KMS-11 (cell line): ENCODE measurements around the gene CHP2.

Experiments
- H2AFZ ChIP-seq: fragments of 200-600 bp; sonication (generic); 2 replicates; pipeline ENCODE4 v1.6.1; 2016; ENCODE audit warnings: antibody characterized with exemption, mixed run types, low read depth
- H3K27ac ChIP-seq: fragments of 200-600 bp; sonication (generic); 2 replicates; pipeline ENCODE4 v1.6.1; 2016; ENCODE audit warnings: mild to moderate bottlenecking, mixed run types
- H3K27me3 ChIP-seq: fragments of 200-600 bp; sonication (generic); 2 replicates; pipeline ENCODE4 v1.6.1; 2017; ENCODE audit warnings: mild to moderate bottlenecking, low read depth, mixed run types, moderate library complexity; ENCODE audit not compliant: insufficient read depth
- H3K36me3 ChIP-seq: fragments of 200-600 bp; sonication (generic); 2 replicates; pipeline ENCODE4 v1.6.1; 2017; ENCODE audit warnings: mild to moderate bottlenecking, mixed run types; ENCODE audit not compliant: insufficient read depth
- H3K4me1 ChIP-seq: fragments of 200-600 bp; sonication (generic); 2 replicates; pipeline ENCODE4 v1.6.1; 2016; ENCODE audit warnings: mild to moderate bottlenecking, low read depth, mixed run types; ENCODE audit not compliant: poor library complexity, severe bottlenecking
- H3K4me2 ChIP-seq: fragments of 200-600 bp; sonication (generic); 2 replicates; pipeline ENCODE4 v1.7.0; 2016; ENCODE audit warnings: mild to moderate bottlenecking, mixed run types
- H3K4me3 ChIP-seq: fragments of 200-600 bp; sonication (generic); IDR thresholded peaks from 2 replicates; pipeline ENCODE4 v1.6.1; 2017; ENCODE audit warnings: low read depth, low read length, mixed read lengths; ENCODE audit not compliant: insufficient read depth
- H3K79me2 ChIP-seq: fragments of 200-600 bp; sonication (generic); 2 replicates; pipeline ENCODE4 v1.6.1; 2016; ENCODE audit warnings: low read depth, mixed run types; ENCODE audit not compliant: insufficient read depth
- H3K9ac ChIP-seq: fragments of 200-600 bp; sonication (generic); 2 replicates; pipeline ENCODE4 v1.6.1; 2016; ENCODE audit warnings: mild to moderate bottlenecking, mixed run types
- H4K20me1 ChIP-seq: fragments of 200-600 bp; sonication (generic); 2 replicates; pipeline ENCODE4 v1.6.1; 2016; ENCODE audit warnings: mild to moderate bottlenecking, mixed run types; ENCODE audit not compliant: insufficient read depth
- CTCF ChIP-seq: fragments of 200-600 bp; sonication (generic); conservative IDR thresholded peaks from 2 replicates; pipeline ENCODE4 v1.6.1; 2017; ENCODE audit warnings: low read depth, mild to moderate bottlenecking, antibody characterized with exemption, low read length, moderate library complexity, mixed read lengths

CHP2 gene

GRCh38 chr16:23796941-23797340 is 42.1 kb downstream of the CHP2 start:
- no peaks in the 10 kb centered on the region for H3K27me3 ChIP-seq
- no peak for TF ChIP-seq CTCF
- H2AFZ ChIP-seq, result no peak overlapping the region
- H3K4me3 ChIP-seq, result no peak overlapping the region
- no peaks in the 10 kb centered on the region for H3K36me3 ChIP-seq
- H4K20me1 ChIP-seq, result no peaks in the 10 kb centered on the region
- no peak overlapping the region for H3K27ac ChIP-seq
- H3K4me1 ChIP-seq, result no peaks in the 10 kb centered on the region
- H3K9ac ChIP-seq, result no peak overlapping the region
- no peak overlapping the region for H3K4me2 ChIP-seq
- no peaks in the 10 kb centered on the region for H3K79me2 ChIP-seq

GRCh38 chr16:23801378-23801777 is 46.6 kb downstream of the CHP2 start:
- H3K4me3 ChIP-seq, result no peak overlapping the region
- peak overlapping the region; percentile 24; the same call in 1 of the 2 replicates for H2AFZ ChIP-seq
- H4K20me1 ChIP-seq, result no peaks in the 10 kb centered on the region
- no peak overlapping the region for H3K4me2 ChIP-seq
- no peak overlapping the region for H3K27ac ChIP-seq
- no peaks in the 10 kb centered on the region; the same call in 1 of the 2 replicates for H3K27me3 ChIP-seq
- no peak overlapping the region for H3K9ac ChIP-seq
- TF ChIP-seq CTCF, result peak; percentile 74
- H3K79me2 ChIP-seq, result no peaks in the 10 kb centered on the region
- no peaks in the 10 kb centered on the region for H3K36me3 ChIP-seq
- peaks cover 4% of the 10 kb centered on the region for H3K4me1 ChIP-seq

- no peak overlapping the region for H3K4me2 ChIP-seq
Measured at GRCh38 chr16:23802776-23803175, 48.0 kb downstream of the CHP2 start.

GRCh38 chr16:23803591-23804123 is 48.8 kb downstream of the CHP2 start:
- Histone ChIP-seq H2AFZ (peak overlapping the region; percentile 35), H3K4me1 (peaks cover 4% of the 10 kb centered on the region), H3K79me2 (no peaks in the 10 kb centered on the region), H3K4me2 (no peak overlapping the region), H3K27ac (no peak overlapping the region), H3K9ac (no peak overlapping the region), H3K27me3 (no peaks in the 10 kb centered on the region; the same call in 1 of the 2 replicates), H3K36me3 (no peaks in the 10 kb centered on the region), H3K4me3 (no peak overlapping the region), H4K20me1 (no peaks in the 10 kb centered on the region)
- peak; percentile 79 for TF ChIP-seq CTCF

More at GRCh38 chr16:23802776-23803175, 48.0 kb downstream of the CHP2 start:
- Histone ChIP-seq H3K4me1 (peaks cover 4% of the 10 kb centered on the region), H2AFZ (no peak overlapping the region), H3K36me3 (no peaks in the 10 kb centered on the region), H3K27me3 (no peaks in the 10 kb centered on the region; the same call in 1 of the 2 replicates), H3K4me3 (no peak overlapping the region), H4K20me1 (no peaks in the 10 kb centered on the region), H3K27ac (no peak overlapping the region), H3K79me2 (no peaks in the 10 kb centered on the region), H3K9ac (no peak overlapping the region)
- no peak for TF ChIP-seq CTCF
